Stimulated activated CD4-positive, alpha-beta T cell treated with anti-CD3 and anti-CD28 coated beads, TNF-alpha, amount 100 ng/mL, for 4 hours (primary cell): Measurements from ENCODE around the gene CPEB1.
"Not testable (repeated sequence)": the region's sequence is repeated elsewhere in the genome, so short reads cannot be mapped to it uniquely, and the experiment has no call there.

Experiments
- DNase-seq, 3 experiments: peaks; one replicate each; pipeline ENCODE4 v3.0.0-alpha.2; 2020; ENCODE audit warnings: low read depth in 3 of 3

Gene CPEB1

DNA sequence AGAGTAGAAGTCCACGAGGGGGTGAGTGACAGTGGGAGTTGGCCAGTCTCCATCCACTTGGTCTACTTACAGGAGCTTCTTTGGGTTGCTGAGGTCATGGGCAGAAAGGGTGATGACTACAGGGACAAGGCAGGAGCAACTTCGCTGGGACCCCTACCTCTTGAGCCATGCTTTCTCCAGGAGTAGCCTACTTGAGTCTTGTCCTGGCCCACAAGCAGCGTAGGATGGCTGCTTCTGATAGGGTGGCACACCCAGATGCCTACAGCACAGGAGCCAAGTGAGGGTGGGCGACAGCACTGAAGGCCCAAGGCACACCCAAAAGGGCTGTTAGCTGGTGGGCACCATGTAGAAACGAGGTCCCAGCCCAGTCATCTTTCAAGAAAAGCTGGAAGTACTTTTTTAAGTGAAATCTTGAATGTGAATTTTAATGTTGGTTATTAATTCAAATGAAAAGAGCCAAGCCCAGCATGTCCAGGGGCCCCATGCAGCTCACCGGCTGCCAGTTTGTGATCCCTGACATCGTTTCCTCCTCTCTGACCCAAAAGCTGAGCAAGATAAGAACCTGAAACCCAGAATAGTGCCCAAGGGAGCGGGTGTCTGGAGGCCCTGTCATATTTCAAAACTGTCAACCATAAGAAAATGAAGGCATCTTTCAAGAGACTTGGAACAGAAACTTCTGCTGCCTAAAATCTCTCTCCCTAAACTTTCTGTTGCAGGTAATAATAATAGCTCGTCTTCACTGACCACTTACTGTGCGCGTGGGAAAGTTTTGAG is 2.2 kb upstream of the CPEB1 start:
- no peak for DNase-seq

GRCh38 chr15:82648257-82649103 is 1.3 kb upstream of the CPEB1 start:
- no peak for DNase-seq

DNA sequence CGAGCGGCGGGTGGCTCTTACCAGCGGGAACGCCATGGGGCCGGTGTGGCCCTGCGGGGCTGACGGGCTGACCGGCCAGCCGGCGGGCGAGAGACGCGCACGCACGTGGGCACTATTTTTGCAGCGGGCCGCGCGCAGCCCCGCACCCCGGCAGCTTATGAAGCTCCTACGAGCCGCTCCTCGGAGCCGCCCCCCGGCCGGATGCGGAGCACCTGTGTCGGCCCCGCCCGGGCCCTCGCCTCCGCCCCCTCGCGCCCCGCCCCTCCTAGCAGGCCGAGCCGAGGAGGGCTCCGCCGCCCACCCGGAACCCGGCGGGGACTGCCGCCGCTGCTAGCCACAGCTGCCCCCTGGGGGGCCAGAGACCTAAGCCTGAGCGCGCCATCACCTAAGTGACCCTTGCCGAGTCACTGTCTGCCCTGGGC is 683 bp upstream of the CPEB1 start:
- DNase-seq: peak; percentile 30 to 51 (median 36)

DNA sequence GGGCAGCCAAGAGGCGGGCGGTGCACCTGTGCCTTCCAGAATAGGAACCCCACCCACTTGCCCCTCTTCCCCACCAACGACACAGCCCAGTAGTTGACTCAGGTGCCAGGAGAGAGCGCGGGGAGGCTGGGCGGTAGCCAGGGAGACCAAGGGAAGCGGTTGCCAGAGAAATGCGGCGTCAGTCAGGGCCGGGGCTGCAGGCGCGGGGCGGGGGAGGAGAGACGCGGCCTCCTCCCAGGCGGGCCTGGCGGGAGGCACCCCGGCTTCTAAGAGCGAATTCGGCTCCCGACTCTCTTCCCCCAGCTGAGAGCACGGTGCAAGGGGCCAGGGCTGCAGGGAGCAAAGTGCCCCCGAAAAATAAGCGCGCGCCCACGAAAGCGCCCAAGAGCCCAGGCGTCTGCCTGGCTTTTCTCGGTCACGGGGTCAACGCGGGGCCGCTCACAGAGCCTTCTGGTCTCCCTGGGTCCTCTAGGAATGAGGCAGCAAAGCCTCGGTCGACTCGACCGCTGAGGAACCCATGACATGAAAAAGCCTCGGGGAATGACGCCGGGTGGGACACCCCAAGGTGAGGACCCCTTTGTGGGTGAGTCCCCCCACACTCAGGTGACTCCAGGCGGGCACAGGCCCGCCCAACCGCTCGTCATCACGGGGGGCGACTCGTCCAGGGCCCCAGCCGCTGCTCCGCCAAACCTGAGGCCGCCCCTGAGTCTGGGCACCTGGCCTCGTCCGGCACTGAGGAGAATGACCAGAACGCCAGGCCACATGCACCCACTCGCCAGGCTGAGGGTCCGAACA is 716 bp downstream of the CPEB1 start:
- no peak for DNase-seq

DNA sequence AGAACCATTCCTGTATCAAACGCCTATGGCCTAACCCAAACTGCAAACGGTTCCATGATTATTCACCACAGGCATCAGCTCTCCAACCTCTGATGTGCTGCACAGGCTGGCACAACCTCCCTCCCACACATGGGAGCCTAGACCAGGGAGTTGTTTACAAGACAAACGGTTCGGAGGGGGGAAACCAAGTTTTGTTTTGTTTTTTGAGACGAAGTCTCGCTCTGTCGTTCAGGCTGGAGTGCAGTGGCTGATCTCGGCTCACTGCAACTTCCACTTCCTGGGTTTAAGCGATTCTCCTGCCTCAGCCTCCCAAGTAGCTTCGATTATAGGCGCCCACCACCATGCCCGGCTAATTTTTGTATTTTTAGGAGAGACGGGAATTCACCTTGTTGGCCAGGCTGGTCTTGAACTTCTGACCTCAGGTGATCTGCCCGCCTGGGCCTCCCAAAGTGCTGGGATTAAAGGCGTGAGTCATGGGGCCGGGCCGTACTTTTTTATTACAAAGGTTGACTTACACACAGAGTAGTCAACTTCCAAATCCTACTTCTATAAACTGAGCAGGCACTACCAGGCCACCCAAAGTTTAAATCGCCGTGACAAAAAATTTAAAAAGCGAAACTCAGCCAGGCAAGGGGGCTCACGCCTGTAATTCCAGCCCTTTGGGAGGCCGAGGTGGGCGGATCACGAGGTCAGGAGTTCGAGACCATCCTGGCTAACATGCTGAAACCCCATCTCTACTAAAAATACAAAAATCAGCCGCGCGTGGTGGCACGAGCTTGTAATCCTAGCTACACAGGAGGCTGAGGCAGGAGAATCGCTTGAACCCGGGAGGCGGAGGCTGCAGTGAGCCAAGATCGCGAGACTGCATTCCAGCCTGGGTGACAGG is 2.0 kb downstream of the CPEB1 start:
- not testable (repeated sequence) for DNase-seq

- DNase-seq: no peak
These were observed 3.2 kb downstream of the CPEB1 start for GRCh38 chr15:82643992-82644391.

DNA sequence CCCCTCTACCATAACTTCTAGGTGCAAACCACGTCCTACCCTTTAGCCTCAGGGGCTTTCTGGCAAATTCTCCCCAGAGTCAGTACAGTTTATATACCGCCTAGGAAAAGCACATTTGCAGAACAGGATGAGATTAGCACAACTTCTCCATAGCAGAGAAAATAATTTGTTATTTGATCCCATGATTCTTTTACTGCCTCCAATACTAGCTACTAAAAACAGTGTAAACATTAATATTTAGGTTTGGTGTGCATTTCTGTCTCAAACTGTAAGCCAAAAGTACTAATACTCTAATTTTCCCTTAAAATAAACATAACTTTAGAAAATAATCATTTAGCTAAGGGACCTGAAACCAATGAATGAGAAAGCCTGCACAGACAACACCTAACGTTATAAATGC is 4.5 kb downstream of the CPEB1 start:
- no peak for DNase-seq

- no peak for DNase-seq
These were observed 5.9 kb downstream of the CPEB1 start for GRCh38 chr15:82641129-82641798.

DNA sequence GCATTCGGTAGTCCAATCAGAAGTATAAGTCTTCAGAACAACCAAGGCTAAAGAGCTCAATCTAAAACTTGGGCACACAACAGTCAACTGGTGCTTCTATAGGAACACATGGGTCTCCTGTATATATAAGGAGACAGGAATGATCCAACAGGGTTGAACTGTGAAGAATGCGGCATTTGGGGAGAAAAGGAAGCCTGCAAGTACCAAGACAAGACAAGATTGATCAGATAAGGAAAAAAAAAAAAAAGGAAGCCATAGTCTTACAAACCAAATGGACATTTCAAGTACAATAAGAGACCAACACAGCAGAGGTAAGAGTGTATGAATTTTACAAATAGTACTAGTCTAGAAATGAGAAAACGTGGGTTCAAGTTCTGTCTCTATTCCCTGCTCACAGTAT is 6.5 kb downstream of the CPEB1 start:
- no peak for DNase-seq

DNA sequence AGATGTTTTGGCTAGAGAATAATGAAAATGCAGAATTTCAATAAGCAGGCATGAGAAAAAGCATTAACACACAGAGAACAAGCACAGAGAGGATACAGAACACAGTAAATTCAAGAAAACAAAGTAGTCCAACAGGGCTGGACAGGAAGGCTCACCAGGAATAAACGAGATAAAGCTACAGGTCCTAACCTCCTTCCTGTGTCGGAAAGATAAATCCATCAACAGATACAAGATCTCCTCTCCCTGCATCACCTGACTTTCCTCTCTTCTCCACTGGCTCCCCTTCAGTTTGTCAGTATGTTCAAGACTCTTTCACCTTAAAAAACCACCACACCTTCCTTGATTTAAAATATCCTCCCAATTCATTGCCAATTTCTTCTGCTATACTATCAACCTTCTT is 11.4 kb downstream of the CPEB1 start:
- no peak for DNase-seq

DNA sequence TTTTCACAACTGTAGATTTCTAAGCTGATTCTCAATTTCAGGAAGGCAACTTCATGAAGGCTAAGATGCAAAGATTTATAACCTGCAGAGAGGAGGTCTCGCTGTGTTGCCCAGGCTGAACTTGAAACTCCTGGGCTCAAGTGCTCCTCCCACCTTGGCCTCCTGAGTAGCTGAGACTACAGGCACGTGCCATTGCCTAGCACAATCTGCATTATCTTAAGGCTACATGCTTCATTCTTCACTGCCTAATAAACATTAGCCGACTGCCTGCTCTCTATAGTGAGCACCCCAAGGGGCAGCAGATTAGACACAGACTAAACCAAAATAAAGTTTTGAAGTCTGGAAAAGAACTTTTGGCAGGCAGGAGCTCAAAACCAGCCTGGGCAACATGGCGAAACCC is 17.1 kb downstream of the CPEB1 start:
- no peak for DNase-seq

DNA sequence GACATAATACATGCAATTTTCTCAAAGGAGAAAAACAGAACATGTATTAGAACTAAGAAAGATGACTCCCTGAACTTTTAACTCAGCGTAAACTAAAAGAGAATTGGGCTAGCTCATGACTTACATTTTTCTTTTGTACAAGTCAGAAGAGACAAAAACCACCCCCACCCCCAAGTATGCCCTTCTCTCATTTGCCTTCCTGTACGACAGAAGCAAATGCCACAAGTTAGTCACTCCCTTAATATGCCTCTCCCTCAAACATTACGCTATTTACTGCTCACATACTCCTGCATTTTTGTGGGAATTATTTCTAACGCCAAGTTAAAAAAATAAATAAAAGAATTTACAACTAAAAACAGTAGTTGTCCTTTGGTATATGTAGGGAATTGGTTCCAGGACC is 22.0 kb downstream of the CPEB1 start:
- no peak for DNase-seq

DNA sequence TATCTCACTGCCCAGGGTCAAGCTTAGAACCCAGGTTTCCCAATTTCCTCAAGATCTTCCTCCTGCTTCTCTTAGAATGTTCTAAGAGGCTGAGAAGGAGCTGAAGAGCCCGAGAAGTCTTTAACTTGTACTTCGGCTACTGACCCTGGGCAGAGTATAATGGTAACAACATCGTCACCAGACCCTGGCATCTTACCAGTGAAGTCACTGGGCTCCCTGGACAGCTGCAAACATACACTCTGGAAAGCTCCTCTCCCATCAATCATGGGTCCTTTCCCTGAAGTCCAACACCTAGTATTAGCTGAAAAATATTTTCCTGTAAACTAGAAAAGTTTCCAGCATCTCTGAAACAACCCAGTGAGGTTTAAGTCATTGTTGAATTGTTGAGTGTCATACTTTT is 22.7 kb downstream of the CPEB1 start:
- DNase-seq: no peak

DNA sequence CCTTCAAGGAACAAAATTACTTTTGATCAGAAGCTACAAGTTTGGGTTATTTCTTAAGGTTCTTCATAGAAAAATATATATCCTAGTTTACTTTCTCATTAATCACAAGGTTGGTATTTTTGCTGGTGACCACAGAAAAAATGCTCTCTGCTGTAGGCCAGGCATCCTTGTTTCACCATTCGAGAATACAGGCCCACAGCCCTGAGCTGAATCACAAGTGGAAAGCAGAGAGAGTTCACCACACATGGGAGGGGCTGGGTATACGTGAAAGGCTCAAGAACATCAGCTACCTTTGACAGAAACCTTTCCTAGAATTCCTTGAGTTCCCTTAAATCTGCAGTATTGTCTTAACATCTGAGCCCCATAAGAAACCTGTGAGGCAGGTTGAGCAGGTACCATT is 23.2 kb downstream of the CPEB1 start:
- no peak for DNase-seq

GRCh38 chr15:82621970-82622369 is 25.2 kb downstream of the CPEB1 start:
- no peak for DNase-seq

DNA sequence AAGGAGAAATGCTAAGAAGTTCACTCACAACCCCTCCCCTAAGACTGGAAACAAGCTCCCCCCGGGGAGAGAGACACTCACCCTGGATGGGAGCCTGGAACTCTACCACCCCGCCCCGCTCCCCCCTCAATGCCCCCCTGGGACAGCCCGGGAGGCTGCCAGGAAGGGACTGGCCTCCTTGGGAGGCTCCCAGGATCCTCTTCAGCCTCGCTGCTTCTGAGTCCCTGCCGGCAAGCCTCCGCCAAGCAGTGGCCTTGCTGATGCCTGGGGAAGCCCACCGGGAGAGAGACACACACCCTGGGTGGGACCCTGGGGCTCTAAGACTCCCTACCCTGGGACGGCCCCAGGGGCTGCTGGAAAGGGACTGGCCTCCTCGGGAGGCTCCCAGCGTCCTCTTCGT is 33.4 kb downstream of the CPEB1 start:
- DNase-seq: no peak

DNA sequence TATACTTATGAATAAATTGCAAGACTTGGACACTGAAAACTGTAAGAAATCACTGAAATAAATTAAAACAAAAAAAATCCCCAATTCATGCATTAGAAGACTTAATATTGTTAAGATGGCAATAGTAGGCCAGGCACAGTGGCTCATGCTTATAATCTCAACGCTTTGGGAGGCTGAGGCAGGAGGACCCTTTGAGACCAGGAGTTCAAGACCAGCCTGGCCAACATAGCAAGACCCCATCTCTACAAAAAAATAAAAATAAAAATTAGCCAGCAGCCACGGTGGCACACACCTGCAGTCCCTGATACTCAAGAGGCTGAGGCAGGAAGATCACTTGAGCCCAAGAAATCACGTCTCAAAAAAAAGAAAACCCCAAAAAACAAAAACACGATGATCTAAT is 35.8 kb downstream of the CPEB1 start:
- DNase-seq: no peak

GRCh38 chr15:82602195-82602594 is 45.0 kb downstream of the CPEB1 start:
- DNase-seq: no peak

DNA sequence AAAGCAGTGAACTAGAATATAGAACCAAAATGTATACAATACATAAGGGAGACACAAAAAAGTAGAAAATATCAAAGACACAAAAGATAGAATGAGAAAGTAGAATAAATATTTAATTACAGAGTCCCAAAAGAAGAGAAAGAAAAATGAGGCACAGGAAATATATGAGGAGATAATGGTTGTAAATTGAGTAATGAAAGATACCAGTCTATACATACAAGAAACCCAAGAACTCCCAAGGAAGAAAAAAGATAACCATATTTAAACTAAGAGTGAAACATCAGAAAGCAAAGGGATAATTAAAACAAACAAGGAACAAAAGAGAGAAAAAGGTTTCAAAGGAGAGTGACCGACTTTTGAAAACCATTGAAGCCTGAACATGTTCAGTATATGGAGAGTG is 47.3 kb downstream of the CPEB1 start:
- DNase-seq: no peak

- no peak for DNase-seq
These were observed 49.3 kb downstream of the CPEB1 start for GRCh38 chr15:82597815-82598214.

GRCh38 chr15:82595766-82596165 is 51.4 kb downstream of the CPEB1 start:
- no peak for DNase-seq
